SK-N-SH treated with all-trans-retinoic acid at 6 μM for 48 hours (cell line): Measurements from ENCODE around the gene KDM6B.

Experiments used
- BACH2 ChIP-seq: fragments of 250-450 bp; sonication (Bioruptor Pico); IDR thresholded peaks from 2 replicates; pipeline ENCODE4 v1.9.0; 2021; ENCODE audit warnings: mild to moderate bottlenecking, borderline replicate concordance
- OSR1 ChIP-seq: fragments of 250-450 bp; sonication (Bioruptor Pico); IDR thresholded peaks from 2 replicates; pipeline ENCODE4 v1.8.0; 2022; ENCODE audit warnings: moderate library complexity, mild to moderate bottlenecking, inconsistent platforms
- PATZ1 ChIP-seq: fragments of 250-450 bp; sonication (Bioruptor Pico); IDR thresholded peaks from 2 replicates; pipeline ENCODE4 v1.8.0; 2020; ENCODE audit warnings: mild to moderate bottlenecking, moderate library complexity, borderline replicate concordance
- POU6F1 ChIP-seq: fragments of 250-450 bp; sonication (Bioruptor Pico); IDR thresholded peaks from 2 replicates; pipeline ENCODE4 v1.8.0; 2021; ENCODE audit warnings: low read depth, mild to moderate bottlenecking, moderate library complexity, borderline replicate concordance
- PPARA ChIP-seq: fragments of 250-450 bp; sonication (Bioruptor Pico); IDR thresholded peaks from 2 replicates; pipeline ENCODE4 v1.5.0; 2020; ENCODE audit warnings: mild to moderate bottlenecking, borderline replicate concordance
- RARB ChIP-seq: fragments of 250-450 bp; sonication (Bioruptor Pico); IDR thresholded peaks from 2 replicates; pipeline ENCODE4 v1.8.0; 2021; ENCODE audit warnings: mild to moderate bottlenecking, moderate library complexity
- SNAI2 ChIP-seq: fragments of 250-450 bp; sonication (Bioruptor Pico); IDR thresholded peaks from 2 replicates; pipeline ENCODE4 v1.5.0; 2020; ENCODE audit warnings: mild to moderate bottlenecking, moderate library complexity
- ZFP30 ChIP-seq: fragments of 450-650 bp; formaldehyde crosslinking; IDR thresholded peaks from 2 replicates; pipeline ENCODE4 v1.5.0; 2022; ENCODE audit warnings: mild to moderate bottlenecking, moderate library complexity
- ZNF70 ChIP-seq: fragments of 450-650 bp; formaldehyde crosslinking; IDR thresholded peaks from 2 replicates; pipeline ENCODE4 v1.5.0; 2020; ENCODE audit warnings: mild to moderate bottlenecking, moderate library complexity

- TF ChIP-seq ZFP30 (CRISPR knock-in tag) (no peak), PATZ1 (CRISPR knock-in tag) (no peak), OSR1 (CRISPR knock-in tag) (no peak), RARB (no peak), ZNF70 (CRISPR knock-in tag) (no peak), POU6F1 (no peak), SNAI2 (CRISPR knock-in tag) (no peak), PPARA (CRISPR knock-in tag) (no peak), BACH2 (CRISPR knock-in tag) (no peak)
Observed at GRCh38 chr17:7811251-7811650, 22.8 kb upstream of the KDM6B start.
